Tibial nerve (tissue), 4 donors: Measurements from ENCODE around the gene SLC9A1. TPM values are rescaled to one million over a fixed set of nuclear protein-coding genes. Genes with fewer than 3 reads are reported as not detected.
"Not testable (repeated sequence)": the region's sequence is repeated elsewhere in the genome, so short reads cannot be mapped to it uniquely, and the experiment has no call there.

Experiments
- DNase-seq, 2 donors: peaks; one replicate each; pipeline ENCODE4 v3.0.0-alpha.2; 2019; ENCODE audit warnings: low spot score in 2 of 2
- H3K27ac ChIP-seq, 4 donors: fragments of 200-600 bp; sonication (generic) in 3 of 4; one replicate each; pipeline ENCODE4 v1.5.1; 2017 to 2019; ENCODE audit warnings: mild to moderate bottlenecking in 1 of 4
- H3K27me3 ChIP-seq, 2 donors: fragments of 200-600 bp; sonication (generic) in 1 of 2; one replicate each; pipeline versions ENCODE4 v1.5.1 to v1.6.0; 2017 to 2019
- H3K36me3 ChIP-seq, 3 donors: fragments of 200-600 bp; sonication (generic); one replicate each; pipeline ENCODE4 v1.5.1; 2018 to 2019
- H3K4me1 ChIP-seq, 4 donors: fragments of 200-600 bp; sonication (generic) in 3 of 4; one replicate each; pipeline ENCODE4 v1.5.1; 2017 to 2019
- H3K4me3 ChIP-seq, 4 donors: fragments of 200-600 bp; sonication (generic) in 3 of 4; one replicate each; pipeline ENCODE4 v1.5.1; 2017 to 2019; ENCODE audit warnings: mild to moderate bottlenecking in 1 of 4, moderate library complexity in 1 of 4
- H3K9me3 ChIP-seq, 4 donors: fragments of 200-600 bp; sonication (generic) in 3 of 4; one replicate each; pipeline ENCODE4 v1.5.1; 2017 to 2019
- EP300 ChIP-seq, 2 donors: sonication (generic); formaldehyde crosslinking; IDR thresholded peaks; one replicate each; pipeline ENCODE4 v1.6.1; 2017; ENCODE audit warnings: antibody characterized with exemption in 2 of 2, mild to moderate bottlenecking in 1 of 2
- POLR2A ChIP-seq, 2 donors: fragments of 450-650 bp; IDR thresholded peaks; one replicate each; pipeline ENCODE4 v1.6.1; 2017; ENCODE audit warnings: antibody characterized with exemption in 2 of 2, mild to moderate bottlenecking in 2 of 2, moderate library complexity in 2 of 2
- WGBS, 2 donors: methylation state at CpG; one replicate each; pipeline ENCODE4 v1.1.5; 2018; 5-methylcytosine and 5-hydroxymethylcytosine counted together
- total RNA-seq, 4 donors: library from RNA; depleted of rRNA; stranded (reverse); fragments of >200 nt; gene quantifications; one replicate each; pipeline ENCODE4 v1.1.0, GENCODE V29; 2016
- TF ChIP-seq, protein P1 (sequence below), 5 experiments: fragments of 200-600 bp in 3 of 5; fragments of 450-650 bp in 2 of 5; sonication (generic) in 3 of 5; IDR thresholded peaks; one replicate each; pipeline ENCODE4 v1.5.1; 2016 to 2019; ENCODE audit warnings: antibody characterized with exemption in 5 of 5, mild to moderate bottlenecking in 3 of 5, moderate library complexity in 2 of 5

SLC9A1 gene
- total RNA-seq, 4 donors from 2014 or later, result 5.9 to 21.9 (median 7.8) TPM

DNA sequence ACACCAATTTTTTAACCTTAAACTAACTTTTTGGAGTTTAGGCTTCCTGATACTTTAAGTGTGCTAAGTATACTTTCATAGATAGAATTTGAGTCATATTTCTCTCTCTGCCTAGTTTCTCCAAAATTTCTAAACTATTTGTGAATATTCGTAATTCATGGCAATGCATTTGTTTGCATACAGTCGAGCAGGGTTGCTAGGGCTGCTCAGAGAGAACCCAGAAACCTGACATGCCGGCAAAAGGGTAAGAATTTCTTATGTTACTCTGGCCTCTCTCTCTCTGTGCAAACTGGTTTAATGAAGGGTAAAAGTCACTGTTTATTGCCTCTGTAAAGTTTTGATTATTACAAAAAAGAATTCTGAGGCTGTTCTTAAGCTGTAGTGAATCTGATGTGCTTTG lies 25.1 kb upstream of the SLC9A1 start:
- 72 to 86% methylated on average over 3 of the region's 3 CpGs for WGBS, 2 donors
- Histone ChIP-seq H3K27ac (no peak overlapping the region), H3K4me1 (no peaks in the 10 kb centered on the region), H3K9me3 (peaks cover 0 to 19% (median 0%) of the 10 kb centered on the region in 4 donors), H3K27me3 (no peaks in the 10 kb centered on the region), H3K36me3 (no peaks in the 10 kb centered on the region), H3K4me3 (no peak overlapping the region)
- no peak for DNase-seq
- TF ChIP-seq EP300 (IDR thresholded peaks at IDR 0.05) (no peak), POLR2A (IDR thresholded peaks at IDR 0.05) (no peak)
- TF ChIP-seq, protein P1, sequence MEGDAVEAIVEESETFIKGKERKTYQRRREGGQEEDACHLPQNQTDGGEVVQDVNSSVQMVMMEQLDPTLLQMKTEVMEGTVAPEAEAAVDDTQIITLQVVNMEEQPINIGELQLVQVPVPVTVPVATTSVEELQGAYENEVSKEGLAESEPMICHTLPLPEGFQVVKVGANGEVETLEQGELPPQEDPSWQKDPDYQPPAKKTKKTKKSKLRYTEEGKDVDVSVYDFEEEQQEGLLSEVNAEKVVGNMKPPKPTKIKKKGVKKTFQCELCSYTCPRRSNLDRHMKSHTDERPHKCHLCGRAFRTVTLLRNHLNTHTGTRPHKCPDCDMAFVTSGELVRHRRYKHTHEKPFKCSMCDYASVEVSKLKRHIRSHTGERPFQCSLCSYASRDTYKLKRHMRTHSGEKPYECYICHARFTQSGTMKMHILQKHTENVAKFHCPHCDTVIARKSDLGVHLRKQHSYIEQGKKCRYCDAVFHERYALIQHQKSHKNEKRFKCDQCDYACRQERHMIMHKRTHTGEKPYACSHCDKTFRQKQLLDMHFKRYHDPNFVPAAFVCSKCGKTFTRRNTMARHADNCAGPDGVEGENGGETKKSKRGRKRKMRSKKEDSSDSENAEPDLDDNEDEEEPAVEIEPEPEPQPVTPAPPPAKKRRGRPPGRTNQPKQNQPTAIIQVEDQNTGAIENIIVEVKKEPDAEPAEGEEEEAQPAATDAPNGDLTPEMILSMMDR (IDR thresholded peaks at IDR 0.05), result no peak

DNA sequence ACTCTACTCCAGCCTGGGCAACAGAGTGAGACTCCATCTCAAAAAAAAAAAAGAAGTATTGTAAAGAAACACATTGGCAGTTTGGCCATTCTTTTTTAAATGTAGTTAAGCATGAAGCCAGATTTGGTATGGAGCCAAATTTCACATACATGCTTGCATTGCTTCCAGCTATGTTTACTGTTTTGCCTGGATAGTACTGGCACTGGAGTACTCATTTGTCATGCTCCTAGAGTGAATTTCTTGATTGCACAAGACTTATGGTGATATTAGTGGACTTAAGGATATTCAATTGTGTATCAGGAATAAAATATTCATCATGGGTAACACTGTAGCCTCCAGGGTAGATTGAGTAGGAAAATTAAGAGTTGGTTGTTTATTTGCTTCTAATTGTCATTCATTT lies 24.5 kb upstream of the SLC9A1 start:
- TF ChIP-seq, protein P1 (IDR thresholded peaks at IDR 0.05), result no peak
- TF ChIP-seq EP300 (IDR thresholded peaks at IDR 0.05), result no peak
- TF ChIP-seq POLR2A (IDR thresholded peaks at IDR 0.05), result no peak
- no peaks in the 10 kb centered on the region for H3K4me1 ChIP-seq
- no peaks in the 10 kb centered on the region for H3K27me3 ChIP-seq
- H3K27ac ChIP-seq, result no peak overlapping the region
- no peaks in the 10 kb centered on the region for H3K36me3 ChIP-seq
- no peak overlapping the region for H3K4me3 ChIP-seq
- H3K9me3 ChIP-seq, result peaks cover 0 to 19% (median 0%) of the 10 kb centered on the region in 4 donors
- DNase-seq, result no peak

DNA sequence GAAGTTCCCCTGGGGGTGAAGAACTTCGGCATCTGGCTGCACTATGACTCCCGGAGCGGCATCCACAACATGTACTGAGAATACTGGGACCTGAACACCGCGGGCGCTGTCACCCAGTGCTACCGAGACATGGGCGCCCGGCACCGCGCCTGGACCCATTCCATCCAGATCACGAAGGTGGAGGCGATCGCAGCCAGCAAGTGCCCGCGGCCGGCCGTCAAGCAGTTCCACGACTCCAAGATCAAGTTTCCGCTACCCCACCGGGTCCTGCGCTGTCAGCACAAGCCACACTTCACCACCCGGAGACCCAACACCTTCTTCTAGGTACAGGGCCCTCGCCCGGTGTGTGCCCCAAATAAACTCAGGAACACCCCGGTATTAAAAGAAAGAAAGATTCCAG lies 22.0 kb upstream of the SLC9A1 start:
- Histone ChIP-seq H3K27me3 (no peaks in the 10 kb centered on the region), H3K9me3 (peaks cover 0 to 9% (median 0%) of the 10 kb centered on the region in 4 donors), H3K36me3 (no peaks in the 10 kb centered on the region), H3K4me3 (no peak overlapping the region), H3K27ac (no peak overlapping the region), H3K4me1 (no peaks in the 10 kb centered on the region)
- 91 to 92% methylated on average over 26 of the region's 26 CpGs for whole genome bisulfite sequencing, 2 donors
- TF ChIP-seq EP300 (IDR thresholded peaks at IDR 0.05) (no peak), POLR2A (IDR thresholded peaks at IDR 0.05) (no peak)
- TF ChIP-seq, protein P1 (IDR thresholded peaks at IDR 0.05), result no peak
- DNase-seq, result no peak

DNA sequence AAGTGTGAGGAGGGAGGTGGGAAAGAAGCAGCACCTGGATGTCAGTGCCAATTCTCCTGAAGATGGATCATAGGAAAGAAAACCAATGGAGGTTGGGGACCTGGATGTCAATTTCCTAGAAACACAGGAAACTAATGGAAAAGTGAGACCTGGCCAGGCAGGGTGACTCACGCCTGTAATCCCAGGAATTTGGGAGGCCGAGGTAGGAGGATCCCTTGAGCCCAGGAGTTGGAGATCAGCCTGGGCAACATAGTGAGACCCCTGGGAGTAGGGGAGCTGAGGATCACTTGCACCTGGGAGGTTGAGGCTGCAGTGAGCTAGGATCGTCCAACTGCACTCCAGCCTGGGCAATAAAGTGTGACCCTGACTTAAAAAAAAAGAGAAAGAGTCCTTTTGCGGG lies 21.4 kb upstream of the SLC9A1 start:
- Histone ChIP-seq H3K27me3 (no peaks in the 10 kb centered on the region), H3K9me3 (peaks cover 0 to 3% (median 0%) of the 10 kb centered on the region in 4 donors), H3K27ac (no peak overlapping the region), H3K4me3 (no peak overlapping the region), H3K36me3 (no peaks in the 10 kb centered on the region), H3K4me1 (no peaks in the 10 kb centered on the region)
- TF ChIP-seq POLR2A (IDR thresholded peaks at IDR 0.05) (no peak), EP300 (IDR thresholded peaks at IDR 0.05) (no peak)
- TF ChIP-seq, protein P1 (IDR thresholded peaks at IDR 0.05), result no peak
- WGBS, 2 donors, result 80 to 89% methylated on average over 4 of the region's 4 CpGs
- DNase-seq, result no peak

DNA sequence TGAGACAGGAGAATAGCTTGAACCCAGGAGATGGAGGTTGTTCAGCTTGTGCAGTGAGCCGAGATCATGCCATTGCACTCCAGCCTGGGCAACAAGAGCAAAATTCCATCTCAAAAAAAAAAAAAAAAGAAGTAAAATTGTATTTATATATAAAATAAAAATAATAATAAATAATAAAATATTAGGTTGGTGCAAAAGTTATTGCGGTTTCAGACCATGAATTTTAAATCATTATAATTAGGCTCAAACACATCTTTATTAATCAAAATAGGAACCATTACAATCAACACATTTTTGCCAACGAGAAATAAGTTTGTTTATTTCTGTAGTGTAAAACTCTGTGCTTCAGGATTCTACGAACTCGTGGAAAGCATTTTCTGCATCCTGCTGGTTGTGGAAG lies 18.1 kb upstream of the SLC9A1 start:
- WGBS, 2 donors, result 82 to 86% methylated on average over 5 of the region's 5 CpGs
- H3K36me3 ChIP-seq, result not testable (repeated sequence)

DNA sequence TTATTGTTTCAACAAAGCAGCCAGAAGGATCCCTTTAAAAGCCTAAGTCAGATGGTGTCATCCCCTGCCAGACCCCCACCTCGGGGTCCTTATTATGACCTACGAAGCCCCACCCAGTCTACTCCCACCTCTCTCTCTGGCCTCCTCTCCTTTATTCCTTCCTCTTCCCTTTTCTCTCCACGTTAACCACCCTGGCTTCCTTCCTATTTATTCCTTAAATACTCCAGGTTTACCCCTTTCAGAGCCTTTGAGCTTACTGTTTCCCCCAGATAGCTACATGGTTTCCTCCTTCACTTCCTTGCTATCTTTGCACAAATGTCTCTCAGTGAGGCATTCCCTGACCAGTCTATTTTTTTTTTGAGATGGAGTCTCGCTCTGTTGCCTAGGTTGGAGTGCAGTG lies 12.0 kb upstream of the SLC9A1 start:
- WGBS, 2 donors, result 61 to 70% methylated on average over 4 of the region's 4 CpGs

More for the DNA sequence above, 18.1 kb upstream of the SLC9A1 start:
- H3K9me3 ChIP-seq, H3K4me1 ChIP-seq, H3K27me3 ChIP-seq, H3K4me3 ChIP-seq, H3K27ac ChIP-seq, DNase-seq: not testable (repeated sequence)

More for the DNA sequence above, 12.0 kb upstream of the SLC9A1 start:
- Histone ChIP-seq H3K27ac (no peak overlapping the region), H3K36me3 (no peaks in the 10 kb centered on the region), H3K9me3 (no peaks in the 10 kb centered on the region), H3K4me3 (no peak overlapping the region), H3K4me1 (no peaks in the 10 kb centered on the region), H3K27me3 (no peaks in the 10 kb centered on the region)
- DNase-seq, result no peak
- TF ChIP-seq EP300 (IDR thresholded peaks at IDR 0.05), result no peak
- TF ChIP-seq, protein P1 (IDR thresholded peaks at IDR 0.05), result no peak
- no peak for TF ChIP-seq POLR2A (IDR thresholded peaks at IDR 0.05)
